Left ventricle myocardium inferior (tissue), 1 donor: ENCODE data around the gene ZSCAN4. TPM values are rescaled to one million over a fixed set of nuclear protein-coding genes. Genes with fewer than 3 reads are reported as not detected.

Experiments used
- DNase-seq: peaks from one replicate; pipeline ENCODE4 v3.0.0-alpha.2; 2020
- H3K27ac ChIP-seq: fragments of 200-600 bp; replicated peaks from 2 replicates; pipeline ENCODE4 v1.8.0; 2021
- H3K27me3 ChIP-seq: fragments of 200-600 bp; 2 replicates; pipeline ENCODE4 v1.8.0; 2021; ENCODE audit warnings: low read depth
- H3K36me3 ChIP-seq: fragments of 200-600 bp; 2 replicates; pipeline ENCODE4 v1.8.0; 2021
- H3K4me1 ChIP-seq: fragments of 200-600 bp; 2 replicates; pipeline ENCODE4 v1.8.0; 2021
- H3K4me3 ChIP-seq: fragments of 200-600 bp; 2 replicates; pipeline ENCODE4 v1.8.0; 2021; ENCODE audit warnings: mild to moderate bottlenecking, moderate library complexity
- H3K9me3 ChIP-seq: fragments of 200-600 bp; replicated peaks from 2 replicates; pipeline ENCODE4 v1.8.0; 2021
- intact Hi-C: fragments of 100-400 bp; cut with micrococcal nuclease; formaldehyde crosslinking; loops from one replicate; pipeline ENCODE4 v1.11.0; 2022
- total RNA-seq: library from RNA; stranded (reverse); fragmentation: NEBNext Ultra II Directional; extraction: Animal tissue kit (Norgen Biotek cat#: 25700); gene quantifications from one replicate; pipeline ENCODE4 v1.2.1, GENCODE V29; 2021
- TF ChIP-seq, protein P1 (sequence below): fragments of 200-600 bp; IDR thresholded peaks from 2 replicates; pipeline ENCODE4 v1.8.0; 2021; ENCODE audit warnings: antibody characterized with exemption, mild to moderate bottlenecking, borderline replicate concordance
- donor health status: DM: no; HTN: yes; CAD: no; lungs with severe emphysema.

The ZSCAN4 gene
- total RNA-seq, 1 donor from 2014 or later = not detected

DNA sequence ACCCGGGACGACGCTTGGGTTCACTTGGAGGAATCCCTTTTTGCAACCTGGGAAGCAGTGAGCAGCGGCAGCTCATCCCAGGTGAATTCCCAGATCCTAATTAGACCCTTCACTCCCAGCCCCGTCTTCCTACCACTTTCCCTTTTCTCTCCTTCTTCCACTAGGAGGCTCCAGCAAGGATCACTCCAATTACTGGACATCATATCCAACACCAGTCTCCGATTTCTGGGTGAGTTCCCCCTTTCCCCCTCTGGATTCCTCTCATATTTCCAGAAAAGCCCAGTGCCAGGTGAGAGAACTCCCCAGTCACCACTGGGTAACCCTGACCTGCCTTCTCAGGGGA, 17.1 kb upstream of the ZSCAN4 start:
- H3K27me3 ChIP-seq = no peaks in the 10 kb centered on the region
- H3K4me3 ChIP-seq = peak overlapping the region; percentile 54
- TF ChIP-seq, protein P1, sequence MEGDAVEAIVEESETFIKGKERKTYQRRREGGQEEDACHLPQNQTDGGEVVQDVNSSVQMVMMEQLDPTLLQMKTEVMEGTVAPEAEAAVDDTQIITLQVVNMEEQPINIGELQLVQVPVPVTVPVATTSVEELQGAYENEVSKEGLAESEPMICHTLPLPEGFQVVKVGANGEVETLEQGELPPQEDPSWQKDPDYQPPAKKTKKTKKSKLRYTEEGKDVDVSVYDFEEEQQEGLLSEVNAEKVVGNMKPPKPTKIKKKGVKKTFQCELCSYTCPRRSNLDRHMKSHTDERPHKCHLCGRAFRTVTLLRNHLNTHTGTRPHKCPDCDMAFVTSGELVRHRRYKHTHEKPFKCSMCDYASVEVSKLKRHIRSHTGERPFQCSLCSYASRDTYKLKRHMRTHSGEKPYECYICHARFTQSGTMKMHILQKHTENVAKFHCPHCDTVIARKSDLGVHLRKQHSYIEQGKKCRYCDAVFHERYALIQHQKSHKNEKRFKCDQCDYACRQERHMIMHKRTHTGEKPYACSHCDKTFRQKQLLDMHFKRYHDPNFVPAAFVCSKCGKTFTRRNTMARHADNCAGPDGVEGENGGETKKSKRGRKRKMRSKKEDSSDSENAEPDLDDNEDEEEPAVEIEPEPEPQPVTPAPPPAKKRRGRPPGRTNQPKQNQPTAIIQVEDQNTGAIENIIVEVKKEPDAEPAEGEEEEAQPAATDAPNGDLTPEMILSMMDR = peak; percentile 16
- intact Hi-C loops = no loop called here
- DNase-seq = no peak
- H3K4me1 ChIP-seq = peaks cover 9% of the 10 kb centered on the region
- H3K9me3 ChIP-seq = peaks cover 4% of the 10 kb centered on the region
- no peaks in the 10 kb centered on the region for H3K36me3 ChIP-seq
- peak overlapping the region; percentile 63 for H3K27ac ChIP-seq

DNA sequence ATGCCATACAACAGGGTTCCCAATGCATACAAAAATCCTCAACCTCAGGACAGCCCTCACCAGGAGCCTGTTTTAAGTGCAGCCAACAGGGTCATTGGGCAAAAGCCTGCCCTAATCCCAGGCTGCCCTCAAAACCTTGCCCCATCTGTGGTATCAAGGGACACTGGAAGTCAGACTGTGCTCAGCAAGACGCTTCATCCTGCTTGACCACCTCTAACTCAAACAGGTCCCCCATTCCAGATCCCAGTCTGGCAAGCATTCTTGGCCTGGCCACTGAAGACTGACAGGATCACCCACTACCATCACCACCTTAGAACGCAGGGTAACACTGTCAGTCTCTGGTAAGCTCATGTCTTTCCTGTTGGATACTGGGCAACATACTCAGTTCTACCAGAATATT, 15.0 kb upstream of the ZSCAN4 start:
- DNase-seq = no peak
- intact Hi-C loops = no loop called here
- H3K4me3 ChIP-seq = no peak overlapping the region
- TF ChIP-seq, protein P1 = no peak
- H3K9me3 ChIP-seq = no peaks in the 10 kb centered on the region
- no peaks in the 10 kb centered on the region for H3K36me3 ChIP-seq
- H3K27ac ChIP-seq = no peak overlapping the region
- no peaks in the 10 kb centered on the region for H3K27me3 ChIP-seq
- H3K4me1 ChIP-seq = peaks cover 9% of the 10 kb centered on the region

DNA sequence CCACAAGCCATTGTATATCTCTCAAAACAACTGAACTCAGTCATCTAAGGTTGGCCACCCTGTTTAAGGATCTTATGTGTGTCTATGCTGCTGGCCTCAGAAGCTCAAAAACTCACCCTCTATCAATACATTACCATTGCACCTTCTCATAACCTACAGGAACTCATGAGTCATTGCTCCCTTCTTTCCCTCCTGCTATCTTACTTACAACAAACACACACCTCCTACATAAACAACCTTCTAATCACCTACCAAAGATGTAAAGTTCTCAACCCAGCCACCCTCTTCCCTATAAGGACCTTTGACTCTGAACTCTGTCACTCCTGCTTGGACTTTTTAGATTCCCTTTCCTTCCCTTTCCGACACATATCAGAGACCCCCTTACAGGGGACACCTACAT, 13.3 kb upstream of the ZSCAN4 start:
- intact Hi-C loops = no loop called here
- H3K36me3 ChIP-seq = no peaks in the 10 kb centered on the region
- no peaks in the 10 kb centered on the region for H3K9me3 ChIP-seq
- TF ChIP-seq, protein P1 = no peak
- DNase-seq = no peak
- no peak overlapping the region for H3K27ac ChIP-seq
- H3K4me3 ChIP-seq = no peak overlapping the region
- H3K4me1 ChIP-seq = peaks cover 9% of the 10 kb centered on the region
- H3K27me3 ChIP-seq = no peaks in the 10 kb centered on the region

DNA sequence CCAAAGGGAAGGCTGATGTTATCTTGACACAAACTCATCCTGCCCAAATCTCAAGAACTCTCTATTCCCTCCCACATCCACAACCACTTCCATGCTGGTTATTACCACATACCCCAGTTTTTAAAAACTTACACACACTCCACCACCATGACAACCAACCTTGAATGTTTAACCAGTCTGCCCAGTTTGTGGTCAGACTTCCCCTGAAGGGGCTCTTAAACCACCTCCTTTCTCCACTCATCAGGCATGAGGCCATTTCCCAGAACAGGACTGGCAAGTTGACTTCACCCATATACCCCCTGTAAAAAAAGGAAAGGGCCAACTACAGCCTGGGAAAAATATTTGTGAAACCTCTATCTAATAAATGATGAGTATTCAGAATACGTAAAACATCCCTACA, 12.4 kb upstream of the ZSCAN4 start:
- Histone ChIP-seq H3K36me3 (no peaks in the 10 kb centered on the region), H3K9me3 (no peaks in the 10 kb centered on the region), H3K4me1 (peaks cover 2% of the 10 kb centered on the region), H3K4me3 (no peak overlapping the region), H3K27ac (no peak overlapping the region), H3K27me3 (no peaks in the 10 kb centered on the region)
- no peak for DNase-seq
- intact Hi-C loops = no loop called here
- TF ChIP-seq, protein P1 = no peak

DNA sequence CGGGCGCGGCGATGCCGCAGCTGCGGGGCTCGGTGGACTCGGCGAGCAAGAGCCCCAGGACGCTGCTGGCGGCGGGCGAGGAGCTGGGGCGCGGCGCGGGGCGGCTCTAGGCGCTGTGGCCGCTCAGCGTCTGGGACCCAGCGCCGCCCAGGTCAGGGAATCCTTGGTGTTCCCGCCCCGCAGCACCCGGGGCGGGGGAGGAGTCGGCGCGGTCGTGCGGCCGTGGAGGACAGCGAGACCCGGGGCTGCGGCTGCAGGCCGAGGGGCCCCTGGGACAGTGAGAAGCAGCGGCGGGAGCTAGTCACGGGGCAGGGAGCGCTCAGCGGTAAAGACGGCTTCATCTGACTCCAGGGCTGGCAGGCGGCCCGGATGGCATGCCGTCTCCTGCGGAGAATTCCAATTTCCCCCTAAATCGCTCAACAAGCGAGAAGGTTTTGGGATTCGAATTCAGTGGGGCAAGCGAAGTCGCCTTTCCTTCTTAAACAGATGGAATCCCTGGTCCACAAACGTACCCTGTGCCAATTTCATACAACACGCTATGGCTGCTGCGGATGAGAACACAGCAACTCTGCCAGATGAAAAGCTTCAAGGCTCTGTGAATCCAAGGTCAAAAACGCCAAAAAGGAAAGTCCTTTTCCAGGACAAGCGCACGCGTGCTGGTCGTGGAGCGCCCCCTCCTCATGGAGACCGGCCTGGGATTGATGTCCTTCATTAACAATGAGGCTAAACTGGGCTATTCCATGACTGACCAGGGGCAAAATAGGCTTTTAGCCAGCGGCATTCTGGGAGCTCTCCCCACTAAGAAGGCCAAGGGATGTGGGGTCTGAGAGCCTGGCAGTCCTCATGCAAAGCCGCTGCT, 4.2 kb upstream of the ZSCAN4 start:
- TF ChIP-seq, protein P1 = no peak
- intact Hi-C loops = no loop called here
- H3K27me3 ChIP-seq = no peaks in the 10 kb centered on the region
- H3K36me3 ChIP-seq = no peaks in the 10 kb centered on the region
- H3K27ac ChIP-seq = peak overlapping the region; percentile 88
- peaks cover 17% of the 10 kb centered on the region for H3K4me1 ChIP-seq
- DNase-seq = peak; percentile 66
- no peaks in the 10 kb centered on the region for H3K9me3 ChIP-seq
- H3K4me3 ChIP-seq = peak overlapping the region; percentile 77
